Endothelial cell of umbilical vein (primary cell): ENCODE measurements around the gene HMCES. TPM values are rescaled to one million over a fixed set of nuclear protein-coding genes. Genes with fewer than 3 reads are reported as not detected.

Experiments used
- BruUV-seq: library from RNA; stranded (reverse); fragments of 400-500 nt; replicated peaks from 2 replicates; lab custom pipeline; 2021; lab: Mats Ljungman, UMichigan
- CTCF ChIA-PET: fragments of 300-600, 350-600 bp; sonication (Branson Sonifier 250); formaldehyde crosslinking; loops from one replicate; lab custom pipeline; 2021; ENCODE audit warnings: antibody characterized with exemption, inconsistent platforms; lab: Charles Lee
- POLR2A ChIA-PET: fragments of 300-600, 350-600 bp; sonication (Branson Sonifier 250); formaldehyde crosslinking; loops from one replicate; lab custom pipeline; 2021; ENCODE audit warnings: antibody characterized with exemption, inconsistent platforms; lab: Charles Lee
- DNase-seq: peaks from one replicate; pipeline ENCODE4 v3.0.0-alpha.2; 2011; ENCODE audit warnings: low read depth, low spot score
- FAIRE-seq: peaks from 2 replicates; lab custom pipeline; 2011; peaks lifted over from hg19 to GRCh38; lab: Jason Lieb, UNC
- H2AFZ ChIP-seq: 2 replicates; pipeline ENCODE4 v1.6.0; 2012; ENCODE audit warnings: low read depth, low read length, control low read depth, inconsistent platforms
- H3K27ac ChIP-seq: 2 replicates; pipeline ENCODE4 v1.5.1; 2011; ENCODE audit warnings: low read depth, mild to moderate bottlenecking, control low read depth, low read length, moderate library complexity; ENCODE audit not compliant: insufficient read depth
- H3K27me3 ChIP-seq, 2 experiments: 2 replicates each; pipeline versions ENCODE4 v1.6.0 to v1.6.1; 2011; ENCODE audit warnings: low read length in 2 of 2, mixed read lengths in 1 of 2; ENCODE audit not compliant: control insufficient read depth in 2 of 2, insufficient read depth in 2 of 2
- H3K36me3 ChIP-seq, 2 experiments: 2 replicates in 1 of 2; 3 replicates in 1 of 2; pipeline ENCODE4 v1.5.1; 2011; ENCODE audit warnings: low read length in 2 of 2, mild to moderate bottlenecking in 1 of 2, moderate library complexity in 1 of 2; ENCODE audit not compliant: control insufficient read depth in 2 of 2, insufficient read depth in 2 of 2; ENCODE audit errors: extremely low read depth in 1 of 2
- H3K4me1 ChIP-seq: 3 replicates; pipeline ENCODE4 v1.5.1; 2011; ENCODE audit warnings: mild to moderate bottlenecking, low read length; ENCODE audit not compliant: control insufficient read depth, insufficient read depth; ENCODE audit errors: extremely low read depth
- H3K4me2 ChIP-seq: 2 replicates; pipeline ENCODE4 v1.6.1; 2011; ENCODE audit warnings: low read length, control low read depth, mixed read lengths; ENCODE audit not compliant: insufficient read depth
- H3K4me3 ChIP-seq, 3 experiments: fragments of 200-600 bp in 1 of 3; sonication (generic), shearing (Covaris generic) in 1 of 3; replicated peaks in 1 of 3; 2 replicates each; pipeline ENCODE4 v1.5.1; 2011 to 2016; ENCODE audit warnings: control low read depth in 3 of 3, low read length in 3 of 3, mild to moderate bottlenecking in 2 of 3, inconsistent platforms in 1 of 3, low read depth in 1 of 3, moderate library complexity in 1 of 3; ENCODE audit not compliant: insufficient read depth in 1 of 3
- H3K79me2 ChIP-seq: 2 replicates; pipeline ENCODE4 v1.6.0; 2012; ENCODE audit warnings: low read length, inconsistent platforms; ENCODE audit not compliant: control insufficient read depth, insufficient read depth
- H3K9ac ChIP-seq: replicated peaks from 2 replicates; pipeline ENCODE3; 2011; ENCODE audit warnings: low read length, control low read depth; ENCODE audit not compliant: insufficient read depth; ENCODE audit errors: extremely low read depth
- H3K9me1 ChIP-seq: replicated peaks from 3 replicates; pipeline ENCODE4 v1.6.0; 2011; ENCODE audit warnings: mild to moderate bottlenecking, low read length; ENCODE audit not compliant: control insufficient read depth, insufficient read depth; ENCODE audit errors: extremely low read depth
- H3K9me3 ChIP-seq: replicated peaks from 2 replicates; pipeline ENCODE4 v1.5.1; 2012; ENCODE audit warnings: low read length, inconsistent platforms; ENCODE audit not compliant: control insufficient read depth, insufficient read depth
- H4K20me1 ChIP-seq: replicated peaks from 2 replicates; pipeline ENCODE3; 2011; ENCODE audit warnings: mild to moderate bottlenecking, low read length; ENCODE audit not compliant: control insufficient read depth, insufficient read depth; ENCODE audit errors: extremely low read depth
- CTCF ChIP-seq, 2 donors: IDR thresholded peaks; 1 replicate in 1 of 2; 2 replicates in 1 of 2; pipeline ENCODE4 v1.5.1; 2011; ENCODE audit warnings: low read length in 2 of 2, mild to moderate bottlenecking in 2 of 2, moderate library complexity in 2 of 2, control low read depth in 1 of 2, inconsistent platforms in 1 of 2, low read depth in 1 of 2; ENCODE audit not compliant: insufficient read depth in 1 of 2; ENCODE audit errors: extremely low read depth in 1 of 2
- EZH2 ChIP-seq: IDR thresholded peaks from 2 replicates; pipeline ENCODE4 v1.6.1; 2012; ENCODE audit warnings: borderline replicate concordance, low read depth, mild to moderate bottlenecking, moderate library complexity, low read length, inconsistent platforms; ENCODE audit not compliant: severe bottlenecking
- FOS ChIP-seq: IDR thresholded peaks from 2 replicates; pipeline ENCODE4 v1.6.1; 2011; ENCODE audit warnings: mild to moderate bottlenecking, low read length, moderate library complexity, borderline replicate concordance; ENCODE audit not compliant: insufficient read depth
- GATA2 ChIP-seq: IDR thresholded peaks from 2 replicates; pipeline ENCODE4 v1.7.0; 2011; ENCODE audit warnings: low read depth, mild to moderate bottlenecking, moderate library complexity, mixed read lengths, low read length; ENCODE audit not compliant: insufficient read length, insufficient read depth
- JUN ChIP-seq: IDR thresholded peaks from 2 replicates; pipeline ENCODE4 v1.6.1; 2011; ENCODE audit warnings: borderline replicate concordance, low read depth; ENCODE audit not compliant: insufficient read length, insufficient read depth
- MYC ChIP-seq: IDR thresholded peaks from one replicate; pipeline ENCODE4 v1.6.1; 2011; ENCODE audit warnings: mild to moderate bottlenecking, low read depth, low read length
- POLR2A ChIP-seq: IDR thresholded peaks from 2 replicates; pipeline ENCODE4 v1.6.1; 2012; ENCODE audit warnings: low read depth, mild to moderate bottlenecking, control low read depth, low read length
- POLR2AphosphoS5 ChIP-seq: IDR thresholded peaks from 2 replicates; pipeline ENCODE4 v1.6.1; 2012; ENCODE audit warnings: low read depth, mild to moderate bottlenecking, control low read depth, low read length, moderate library complexity; ENCODE audit not compliant: insufficient read depth
- dilution Hi-C: fragments of 300-500 bp; cut with MboI; formaldehyde crosslinking; loops from one replicate; pipeline ENCODE4 v1.15.0; 2019; ENCODE audit warnings: low sequenced_read_pairs; ENCODE audit not compliant: extremely low pct_ligation_motif_present
- intact Hi-C: fragments of 100-400 bp; cut with micrococcal nuclease; formaldehyde crosslinking; loops from one replicate; pipeline ENCODE4 v1.10.0; 2022
- polyA plus RNA-seq, 4 experiments: library from polyadenylated mRNA; depleted of rRNA in 3 of 4; stranded (reverse) in 3 of 4; unstranded in 1 of 4; fragments of >200 nt; gene quantifications; 2 replicates each; pipeline versions ENCODE4 v1.2.1 to v1.2.3, GENCODE V29; 2011 to 2012; ENCODE audit warnings: missing spikeins in 1 of 4
- total RNA-seq: library from RNA; stranded (reverse); gene quantifications from 2 replicates; pipeline ENCODE4 v1.2.3, GENCODE V29; 2021
- TF ChIP-seq, protein P1 (sequence below): IDR thresholded peaks from 2 replicates; pipeline ENCODE4 v1.6.1; 2011; ENCODE audit not compliant: insufficient read depth, insufficient read length

HMCES gene
- total and polyA plus RNA-seq, 2 donors (not counting 3 experiments of a cell fraction or from before 2014, with no cell fraction given), result 30.6 to 40.8 TPM

- intact Hi-C loops, result no loop called here
- DNase-seq (no peak), FAIRE-seq (no peak)
- H3K79me2 ChIP-seq, result no peaks in the 10 kb centered on the region
- dilution Hi-C loops, result no loop called here
- no peaks in the 10 kb centered on the region for H3K27me3 ChIP-seq
- H3K27ac ChIP-seq, result no peak overlapping the region
- H3K9me3 ChIP-seq, result no peaks in the 10 kb centered on the region
- no TSS peak for BruUV-seq
- no peak for TF ChIP-seq FOS
- TF ChIP-seq GATA2, result no peak
- TF ChIP-seq POLR2A, result no peak
- no peak for TF ChIP-seq MYC
- TF ChIP-seq POLR2AphosphoS5, result no peak
- TF ChIP-seq, protein P1, sequence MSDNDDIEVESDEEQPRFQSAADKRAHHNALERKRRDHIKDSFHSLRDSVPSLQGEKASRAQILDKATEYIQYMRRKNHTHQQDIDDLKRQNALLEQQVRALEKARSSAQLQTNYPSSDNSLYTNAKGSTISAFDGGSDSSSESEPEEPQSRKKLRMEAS, result no peak
- TF ChIP-seq EZH2, result no peak
- TF ChIP-seq JUN, result no peak
- TF ChIP-seq CTCF (IDR thresholded peaks at IDR 0.05; ENCODE audit: extremely low read depth in 1 of 2, insufficient read depth in 1 of 2, low read depth in 1 of 2, low read length in 2 of 2), result no peak
- no peaks in the 10 kb centered on the region for H3K9me1 ChIP-seq
- H3K4me3 ChIP-seq, result no peak overlapping the region
- H2AFZ ChIP-seq, result no peak overlapping the region
- H3K4me2 ChIP-seq, result no peak overlapping the region
- no peaks in the 10 kb centered on the region for H3K4me1 ChIP-seq
- H3K36me3 ChIP-seq, result peaks cover 6 to 7% of the 10 kb centered on the region in 2 experiments
- POLR2A ChIA-PET, result no interaction called here
- no peak overlapping the region for H3K9ac ChIP-seq
- CTCF ChIA-PET, result no interaction called here
- no peaks in the 10 kb centered on the region for H4K20me1 ChIP-seq
These were observed 12.7 kb downstream of the HMCES start for GRCh38 chr3:129291236-129291886.
